ENCODE results near the gene CRY2.

The CRY2 gene

GRCh38 chr11:45913942-45914635 is 66.8 kb downstream of the CRY2 start:
- no peak for TF ChIP-seq CTCF (IDR thresholded peaks at IDR 0.05; ENCODE audit: low read depth, low read length)
- no peak for DNase-seq
- H3K9me3 ChIP-seq = no peaks in the 10 kb centered on the region
- no peaks in the 10 kb centered on the region; the same call in 1 of the 2 replicates for H3K36me3 ChIP-seq
- no peaks in the 10 kb centered on the region for H3K4me1 ChIP-seq
- H3K4me3 ChIP-seq (ENCODE audit: low read depth, low read length) = no peak overlapping the region
- no peaks in the 10 kb centered on the region for H3K27me3 ChIP-seq

- no peak overlapping the region for H3K4me3 ChIP-seq (ENCODE audit: low read depth, low read length)
- H3K36me3 ChIP-seq = no peaks in the 10 kb centered on the region
- H3K27me3 ChIP-seq = no peaks in the 10 kb centered on the region
- no peaks in the 10 kb centered on the region for H3K9me3 ChIP-seq
- no peak for DNase-seq
- H3K4me1 ChIP-seq = no peaks in the 10 kb centered on the region
- TF ChIP-seq CTCF (IDR thresholded peaks at IDR 0.05; ENCODE audit: low read depth, low read length) = no peak
Observed at GRCh38 chr11:45915446-45915845, 68.2 kb downstream of the CRY2 start.

GRCh38 chr11:45917286-45917622 is 70.0 kb downstream of the CRY2 start:
- no peak for TF ChIP-seq CTCF (IDR thresholded peaks at IDR 0.05; ENCODE audit: low read depth, low read length)
- no peaks in the 10 kb centered on the region for H3K36me3 ChIP-seq
- H3K4me3 ChIP-seq (ENCODE audit: low read depth, low read length) = peak overlapping the region; percentile 86
- no peaks in the 10 kb centered on the region for H3K4me1 ChIP-seq
- no peaks in the 10 kb centered on the region for H3K9me3 ChIP-seq
- H3K27me3 ChIP-seq = no peaks in the 10 kb centered on the region
- DNase-seq = no peak

- H3K36me3 ChIP-seq = no peaks in the 10 kb centered on the region
- H3K4me1 ChIP-seq = no peaks in the 10 kb centered on the region
- no peaks in the 10 kb centered on the region for H3K9me3 ChIP-seq
- H3K4me3 ChIP-seq (ENCODE audit: low read depth, low read length) = peak within 1 kb of the TSS; percentile 86
- no peak for TF ChIP-seq CTCF (IDR thresholded peaks at IDR 0.05; ENCODE audit: low read depth, low read length)
- DNase-seq = peak; percentile 89
- no peaks in the 10 kb centered on the region for H3K27me3 ChIP-seq
Observed at GRCh38 chr11:45917623-45918330, 70.5 kb downstream of the CRY2 start, which contains the start of gene PEX16. Gene PEX16, minus strand, starts transcription at chr11:45917877. Its CDS starts 66 bp downstream, at chr11:45917811.

- Histone ChIP-seq H3K36me3 (no peaks in the 10 kb centered on the region), H3K9me3 (no peaks in the 10 kb centered on the region), H3K27me3 (no peaks in the 10 kb centered on the region), H3K4me1 (no peaks in the 10 kb centered on the region), H3K4me3 (ENCODE audit: low read depth, low read length) (peak overlapping the region; percentile 86)
- no peak for TF ChIP-seq CTCF (IDR thresholded peaks at IDR 0.05; ENCODE audit: low read depth, low read length)
- DNase-seq = peak; percentile 82
Observed at GRCh38 chr11:45918331-45918941, 71.2 kb downstream of the CRY2 start.
